GM12874 (cell line): ENCODE data around the gene PRR16.

Experiments used
- TF ChIP-seq, protein P1 (sequence below): IDR thresholded peaks from 2 replicates; pipeline ENCODE4 v1.5.1; 2011; ENCODE audit warnings: low read depth, mild to moderate bottlenecking, control low read depth, low read length, moderate library complexity; ENCODE audit not compliant: insufficient read depth

The PRR16 gene

DNA sequence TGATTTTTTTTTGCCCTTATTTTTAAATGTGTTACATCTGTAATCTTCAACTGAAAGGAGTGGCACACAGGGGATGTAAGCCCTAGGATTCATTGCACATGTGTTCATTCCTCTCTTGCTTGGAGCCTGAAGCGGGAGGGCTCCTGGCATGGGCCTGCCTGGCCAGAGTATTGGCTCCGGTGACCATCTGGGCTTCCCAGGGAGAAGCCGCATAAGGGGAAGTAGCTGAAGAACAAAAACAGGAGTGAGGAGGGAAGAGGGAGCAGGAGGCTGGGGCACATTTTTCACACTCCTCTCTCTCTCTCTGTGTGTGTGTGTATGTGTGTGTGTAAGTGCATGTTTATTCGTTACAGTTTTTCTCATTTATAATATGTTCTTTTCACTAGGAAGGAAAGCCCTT lies 269.9 kb downstream of the PRR16 start:
- TF ChIP-seq, protein P1, sequence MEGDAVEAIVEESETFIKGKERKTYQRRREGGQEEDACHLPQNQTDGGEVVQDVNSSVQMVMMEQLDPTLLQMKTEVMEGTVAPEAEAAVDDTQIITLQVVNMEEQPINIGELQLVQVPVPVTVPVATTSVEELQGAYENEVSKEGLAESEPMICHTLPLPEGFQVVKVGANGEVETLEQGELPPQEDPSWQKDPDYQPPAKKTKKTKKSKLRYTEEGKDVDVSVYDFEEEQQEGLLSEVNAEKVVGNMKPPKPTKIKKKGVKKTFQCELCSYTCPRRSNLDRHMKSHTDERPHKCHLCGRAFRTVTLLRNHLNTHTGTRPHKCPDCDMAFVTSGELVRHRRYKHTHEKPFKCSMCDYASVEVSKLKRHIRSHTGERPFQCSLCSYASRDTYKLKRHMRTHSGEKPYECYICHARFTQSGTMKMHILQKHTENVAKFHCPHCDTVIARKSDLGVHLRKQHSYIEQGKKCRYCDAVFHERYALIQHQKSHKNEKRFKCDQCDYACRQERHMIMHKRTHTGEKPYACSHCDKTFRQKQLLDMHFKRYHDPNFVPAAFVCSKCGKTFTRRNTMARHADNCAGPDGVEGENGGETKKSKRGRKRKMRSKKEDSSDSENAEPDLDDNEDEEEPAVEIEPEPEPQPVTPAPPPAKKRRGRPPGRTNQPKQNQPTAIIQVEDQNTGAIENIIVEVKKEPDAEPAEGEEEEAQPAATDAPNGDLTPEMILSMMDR, result no peak

DNA sequence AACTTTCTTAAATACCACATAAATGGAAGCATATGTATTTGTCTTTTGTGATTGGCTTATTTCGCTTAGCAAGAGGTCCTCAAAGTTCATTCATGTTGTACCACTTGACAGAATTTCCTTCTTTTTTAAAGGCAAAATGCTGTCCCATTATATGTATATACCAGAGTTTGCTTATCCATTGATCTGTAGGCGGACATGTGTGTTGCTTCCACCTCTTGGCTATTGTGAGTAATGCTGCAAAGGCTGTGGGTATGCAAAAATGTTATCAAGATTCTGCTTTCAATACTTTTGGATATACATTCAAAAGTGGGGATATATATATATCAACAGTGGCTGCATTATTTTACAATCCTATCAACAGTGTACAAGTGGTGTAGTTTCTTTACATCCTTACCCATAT lies 271.0 kb downstream of the PRR16 start:
- TF ChIP-seq, protein P1, result no peak
